HG02588 (cell line): ENCODE measurements around the gene PUS7L.
"Not testable (repeated sequence)": the region's sequence is repeated elsewhere in the genome, so short reads cannot be mapped to it uniquely, and the experiment has no call there.

ENCODE experiments used
- ATAC-seq: cut with Tn5 transposase; IDR thresholded peaks from one replicate; pipeline ENCODE4 v1.9.1; 2021; ENCODE audit warnings: mild to moderate bottlenecking, moderate library complexity; ENCODE audit not compliant: unreplicated experiment

The PUS7L gene

GRCh38 chr12:43750814-43751213 lies 7.8 kb downstream of the PUS7L start:
- no peak for ATAC-seq

DNA sequence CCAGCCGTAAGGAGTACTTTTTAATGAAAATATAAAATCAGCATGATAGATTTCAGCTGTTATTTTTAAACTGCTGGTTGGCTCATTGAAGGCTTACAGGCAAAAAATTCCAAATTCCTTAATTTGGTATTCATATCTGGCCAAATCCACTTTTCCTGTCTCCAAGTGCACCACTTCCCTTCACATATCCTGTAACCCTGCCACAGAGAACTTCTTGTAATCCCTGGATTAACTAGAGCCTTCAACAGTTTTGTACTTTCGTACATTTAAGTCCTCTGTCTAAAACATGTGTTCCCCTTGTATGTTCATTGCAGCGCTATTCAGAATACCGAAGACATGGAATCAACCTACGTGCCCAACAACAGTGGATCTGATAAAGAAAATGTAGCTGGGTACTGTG lies 9.6 kb downstream of the PUS7L start:
- no peak for ATAC-seq

- no peak for ATAC-seq
Observed at GRCh38 chr12:43744826-43745225, 13.8 kb downstream of the PUS7L start.

GRCh38 chr12:43742106-43742505 lies 16.5 kb downstream of the PUS7L start:
- no peak for ATAC-seq

GRCh38 chr12:43740511-43741100 lies 18.0 kb downstream of the PUS7L start:
- ATAC-seq = peak; percentile 49

DNA sequence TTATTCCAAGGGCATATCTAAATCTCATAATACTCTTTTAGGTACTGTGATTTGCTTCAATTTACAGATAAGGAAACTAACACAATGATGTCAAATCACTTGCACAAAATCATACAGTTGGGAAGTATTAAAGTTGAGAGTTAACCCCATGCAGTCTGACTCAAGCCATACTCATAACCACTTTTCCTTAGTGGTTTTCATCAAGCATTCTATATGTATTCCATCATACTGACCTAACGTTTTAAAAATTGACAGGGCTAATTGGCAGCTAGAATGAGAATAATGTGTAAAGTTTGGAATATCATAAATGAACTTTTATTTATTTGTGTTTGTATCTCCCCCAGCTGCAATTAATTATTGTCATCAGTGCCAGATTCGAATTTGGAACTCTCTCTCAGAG lies 20.9 kb downstream of the PUS7L start:
- ATAC-seq = no peak

- ATAC-seq = no peak
Observed at GRCh38 chr12:43736927-43737440, 21.6 kb downstream of the PUS7L start.

- ATAC-seq = no peak
Observed at GRCh38 chr12:43733687-43734086, 24.9 kb downstream of the PUS7L start.

- no peak for ATAC-seq
Observed at GRCh38 chr12:43730283-43730682, 28.3 kb downstream of the PUS7L start.

GRCh38 chr12:43728698-43729097 lies 29.9 kb downstream of the PUS7L start:
- ATAC-seq = no peak

- ATAC-seq = no peak
Observed at GRCh38 chr12:43728117-43728516, 30.5 kb downstream of the PUS7L start.

GRCh38 chr12:43723134-43723533 lies 35.5 kb downstream of the PUS7L start:
- ATAC-seq = no peak

DNA sequence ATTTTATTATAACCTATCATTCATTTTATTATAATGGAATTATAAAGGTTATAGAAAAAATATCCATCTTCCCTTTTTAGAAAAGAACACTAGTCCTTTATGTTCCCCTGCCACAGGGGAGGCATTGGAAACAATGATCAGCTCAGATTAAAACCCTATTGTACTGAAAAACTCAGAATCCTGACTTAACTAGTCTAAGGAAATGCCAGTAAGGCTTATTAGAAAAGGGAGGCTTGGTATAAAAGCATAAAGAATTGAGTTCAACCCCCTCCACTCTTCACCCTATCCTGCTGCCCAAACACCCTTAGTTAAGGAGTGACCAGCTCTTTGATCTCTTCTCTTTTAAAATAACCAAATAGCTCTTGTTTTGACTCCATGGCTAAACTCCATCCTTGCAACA lies 36.0 kb downstream of the PUS7L start:
- no peak for ATAC-seq

DNA sequence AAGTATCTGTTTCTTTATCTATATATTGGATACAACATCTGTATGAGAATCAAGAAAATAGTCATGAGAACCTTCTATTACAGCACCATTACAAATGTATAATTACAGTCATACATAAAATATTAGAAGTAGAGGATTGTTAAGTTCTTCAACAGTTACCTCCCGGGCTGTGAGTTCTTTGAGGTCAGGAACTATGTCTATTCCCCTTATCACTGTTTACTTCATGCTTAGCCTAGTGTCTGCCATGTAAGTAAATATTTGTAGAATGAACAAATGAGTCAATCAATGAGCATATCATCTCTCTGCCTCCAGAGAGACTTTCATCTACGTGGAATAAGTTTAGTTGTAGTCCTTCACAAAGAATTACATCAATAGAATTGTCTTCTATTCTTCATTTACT lies 47.2 kb downstream of the PUS7L start:
- ATAC-seq = no peak

DNA sequence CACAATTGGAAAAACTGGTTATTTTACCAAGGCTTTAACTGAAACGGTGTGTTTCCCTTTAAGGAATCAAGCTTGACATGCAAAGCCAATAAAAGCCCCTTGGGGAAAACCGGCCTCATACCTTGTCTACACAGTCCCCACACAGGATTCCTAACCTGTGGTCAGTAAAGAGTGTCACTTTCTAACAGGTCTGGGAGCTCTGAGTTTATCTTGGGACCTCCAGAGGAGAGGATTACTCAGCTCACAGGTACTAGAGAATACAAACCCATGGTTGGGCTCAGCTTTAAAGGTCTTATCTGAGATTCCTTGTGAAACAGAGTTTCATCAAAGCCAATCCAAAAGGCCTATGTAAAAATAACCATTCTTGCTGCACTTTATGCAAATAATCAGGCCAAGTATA lies 54.8 kb downstream of the PUS7L start:
- not testable (repeated sequence) for ATAC-seq

- not testable (repeated sequence) for ATAC-seq
Observed at GRCh38 chr12:43701194-43701593, 57.4 kb downstream of the PUS7L start.

DNA sequence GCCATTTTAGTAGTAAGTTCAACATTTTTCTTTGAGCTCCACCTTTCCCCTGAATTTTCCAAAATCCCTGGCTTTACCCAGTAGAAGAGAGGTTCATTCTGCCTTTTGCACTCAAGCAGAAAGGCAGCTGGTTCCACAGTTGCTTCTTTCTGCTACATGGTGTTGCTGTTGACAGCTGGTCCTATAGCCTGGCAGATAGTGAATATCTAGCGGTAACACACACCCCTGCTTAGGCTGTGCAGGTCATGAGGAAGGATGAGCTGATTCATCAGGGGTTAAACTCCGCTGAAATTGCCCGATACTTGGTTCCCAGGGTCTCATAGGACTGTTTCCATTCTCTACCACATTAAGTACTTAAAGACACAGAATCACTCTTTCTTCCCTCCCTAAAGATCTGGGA lies 62.4 kb downstream of the PUS7L start:
- no peak for ATAC-seq

GRCh38 chr12:43694879-43695278 lies 63.7 kb downstream of the PUS7L start:
- ATAC-seq = no peak

DNA sequence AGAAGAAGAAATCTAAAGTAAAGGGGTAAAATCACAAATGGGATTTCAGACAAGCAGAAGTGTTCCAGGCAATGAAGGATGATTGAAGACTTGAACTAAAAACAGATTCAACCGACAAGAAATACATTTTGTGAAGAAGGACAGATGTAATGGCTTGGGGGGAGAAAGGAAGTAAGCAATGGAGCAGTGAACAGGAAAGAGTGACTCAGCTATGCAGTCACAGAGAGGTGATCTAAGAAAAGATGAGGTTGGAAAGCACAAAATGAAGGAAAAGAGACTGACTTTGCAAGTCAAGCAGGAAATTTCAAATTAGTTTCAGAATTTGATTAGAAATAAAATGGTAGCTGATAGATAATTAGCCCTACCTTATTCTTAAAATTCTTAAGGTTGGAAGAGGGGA lies 66.5 kb downstream of the PUS7L start:
- ATAC-seq = no peak

DNA sequence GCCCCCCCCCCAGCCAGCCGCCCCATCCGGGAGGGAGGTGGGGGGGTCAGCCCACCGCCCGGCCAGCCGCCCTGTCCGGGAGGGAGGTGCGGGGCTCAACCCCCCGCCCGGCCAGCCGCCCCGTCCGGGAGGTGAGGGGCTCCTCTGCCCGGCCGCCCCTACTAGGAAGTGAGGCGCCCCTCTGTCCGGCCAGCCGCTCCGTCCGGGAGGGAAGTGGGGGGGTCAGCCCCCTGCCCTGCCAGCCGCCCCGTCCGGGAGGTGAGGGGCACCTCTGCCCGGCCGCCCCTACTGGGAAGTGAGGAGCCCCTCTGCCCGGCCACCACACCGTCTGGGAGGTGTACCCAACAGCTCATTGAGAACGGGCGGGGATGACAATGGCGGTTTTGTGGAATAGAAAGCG lies 73.1 kb downstream of the PUS7L start:
- not testable (repeated sequence) for ATAC-seq

- ATAC-seq = peak; percentile 93
Observed at GRCh38 chr12:43676183-43676813, 82.3 kb downstream of the PUS7L start.

DNA sequence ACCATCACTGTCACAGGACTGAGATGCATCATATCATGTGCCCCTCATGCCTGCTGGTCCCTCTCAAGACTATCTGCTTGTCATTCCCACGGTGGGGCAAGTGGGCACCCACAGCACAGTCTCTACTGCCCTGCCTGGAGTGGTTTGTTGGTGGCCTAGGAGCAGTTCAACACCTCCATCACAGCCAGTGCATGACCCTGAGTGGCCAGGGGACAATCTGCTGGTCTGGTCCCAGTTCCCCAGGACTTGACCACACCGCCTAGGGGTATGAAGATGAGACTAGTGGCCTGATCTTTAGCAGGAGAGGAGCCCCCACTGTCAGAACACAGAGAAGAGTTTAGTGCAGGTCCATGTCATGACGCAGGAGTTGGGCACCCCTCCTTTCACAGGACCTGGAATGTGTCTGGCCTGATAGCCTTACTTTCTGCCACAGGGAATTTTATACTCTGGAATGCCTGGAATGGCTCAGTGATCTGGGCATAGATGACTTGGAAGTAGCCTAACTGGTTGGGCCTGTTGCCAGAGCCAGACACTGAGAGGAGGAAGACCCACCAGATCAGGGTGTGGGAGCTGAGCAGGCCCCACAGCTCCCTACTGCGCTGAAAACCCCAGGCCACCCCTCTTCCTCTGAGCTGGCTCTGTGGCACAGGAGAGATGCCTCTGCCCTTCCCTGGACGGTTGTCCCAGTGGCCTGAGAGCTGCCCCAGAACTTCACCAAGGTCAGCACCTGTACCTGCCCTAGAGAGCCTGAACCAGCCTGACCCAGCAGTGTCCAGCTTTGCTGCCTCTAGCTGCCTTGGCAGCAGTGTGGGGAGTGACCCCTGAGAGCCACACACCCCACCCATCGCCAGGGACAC lies 83.3 kb downstream of the PUS7L start:
- ATAC-seq = no peak
